ENCODE measurements around the gene IFNGR1. TPM values are rescaled to one million over a fixed set of nuclear protein-coding genes. Genes with fewer than 3 reads are reported as not detected.

IFNGR1 gene
- total and polyA plus RNA-seq, 12 donors: 55.8 to 132 (median 78.7) TPM

- H3K4me1 ChIP-seq: peaks cover 0 to 42% (median 6%) of the 10 kb centered on the region in 9 donors
- ATAC-seq (no peak), DNase-seq (no peak)
- intact Hi-C loops (cut with DNase I): loop anchor here in 1 of 10 donors (5.0 kb wide), 1 partner anchor 67 kb away; no protein-coding TSS in a partner anchor
- peaks cover 0 to 6% (median 0%) of the 10 kb centered on the region in 11 donors for H3K9me3 ChIP-seq
- H3K27ac ChIP-seq: no peak overlapping the region
- WGBS, 2 donors: 94 to 95% methylated on average over 12 of the region's 12 CpGs
- no peaks in the 10 kb centered on the region for H3K36me3 ChIP-seq
- no peaks in the 10 kb centered on the region for H3K27me3 ChIP-seq
- no peak overlapping the region for H3K4me3 ChIP-seq
- TF ChIP-seq CTCF (IDR thresholded peaks at IDR 0.05): no peak
Measured at GRCh38 chr6:137163732-137164318, 55.4 kb downstream of the IFNGR1 start.

- WGBS, 2 donors: 69 to 76% methylated on average over 3 of the region's 3 CpGs
- no peak overlapping the region for H3K27ac ChIP-seq
- no peak for DNase-seq
- ATAC-seq: no peak
- TF ChIP-seq CTCF (IDR thresholded peaks at IDR 0.05): no peak
- H3K27me3 ChIP-seq: no peaks in the 10 kb centered on the region
- no peaks in the 10 kb centered on the region for H3K36me3 ChIP-seq
- H3K9me3 ChIP-seq: peaks cover 0 to 6% (median 0%) of the 10 kb centered on the region in 11 donors
- no peak overlapping the region for H3K4me3 ChIP-seq
- intact Hi-C loops (cut with DNase I): loop anchor here in 1 of 10 donors (5.0 kb wide), 1 partner anchor 65 kb away; no protein-coding TSS in a partner anchor
- peaks cover 0 to 49% (median 6%) of the 10 kb centered on the region in 9 donors for H3K4me1 ChIP-seq
Measured at GRCh38 chr6:137162692-137163306, 56.4 kb downstream of the IFNGR1 start.

GRCh38 chr6:137161949-137162348, 57.2 kb downstream of the IFNGR1 start:
- intact Hi-C loops (cut with DNase I): loop anchor here in 1 of 10 donors (5.0 kb wide), 1 partner anchor 65 kb away; no protein-coding TSS in a partner anchor
- DNase-seq: no peak
- WGBS, 2 donors: 68 to 72% methylated on average over 5 of the region's 5 CpGs
- H3K27ac ChIP-seq: no peak overlapping the region
- H3K36me3 ChIP-seq: no peaks in the 10 kb centered on the region
- no peak overlapping the region for H3K4me3 ChIP-seq
- no peaks in the 10 kb centered on the region for H3K27me3 ChIP-seq
- TF ChIP-seq CTCF (IDR thresholded peaks at IDR 0.05): no peak
- H3K4me1 ChIP-seq: peaks cover 0 to 57% (median 10%) of the 10 kb centered on the region in 9 donors
- peaks cover 0 to 6% (median 0%) of the 10 kb centered on the region in 11 donors for H3K9me3 ChIP-seq
- peak in 4 of 8 donors; percentile 38 to 44 (median 41) for ATAC-seq

DNA sequence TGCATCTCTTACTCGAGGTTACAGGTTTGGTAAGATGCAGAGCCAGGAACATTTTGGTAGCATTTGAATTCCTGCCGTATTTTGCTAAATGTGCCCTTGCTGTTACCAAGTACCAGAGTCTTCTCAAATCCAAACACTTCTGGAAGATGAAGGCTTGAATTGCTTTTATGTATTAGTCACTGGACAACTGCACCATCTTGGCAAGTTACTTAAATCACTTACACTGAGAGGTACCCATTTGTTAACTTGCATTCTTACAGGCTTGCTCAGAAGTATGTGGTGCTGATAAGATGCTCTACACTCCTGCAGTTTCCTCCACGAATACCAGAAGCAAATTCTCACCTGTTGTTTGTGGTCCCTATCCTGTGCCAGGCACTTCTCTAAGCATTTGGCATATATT, 58.4 kb downstream of the IFNGR1 start:
- Histone ChIP-seq H3K4me1 (peaks cover 0 to 57% (median 10%) of the 10 kb centered on the region in 9 donors), H3K36me3 (no peaks in the 10 kb centered on the region), H3K27me3 (no peaks in the 10 kb centered on the region), H3K4me3 (no peak overlapping the region), H3K9me3 (peaks cover 0 to 6% (median 0%) of the 10 kb centered on the region in 11 donors), H3K27ac (no peak overlapping the region)
- DNase-seq: no peak
- intact Hi-C loops (cut with DNase I): loop anchor here in 1 of 10 donors (5.0 kb wide), 1 partner anchor 63 kb away; no protein-coding TSS in a partner anchor
- ATAC-seq: peak in 2 of 8 donors; percentile 69 to 76
- no peak for TF ChIP-seq CTCF (IDR thresholded peaks at IDR 0.05)
- 52 to 60% methylated on average over 3 of the region's 3 CpGs for WGBS, 2 donors
